Sigmoid colon (tissue), 7 donors: ENCODE measurements around the gene SPI1. TPM values are rescaled to one million over a fixed set of nuclear protein-coding genes. Genes with fewer than 3 reads are reported as not detected.

ENCODE experiments used
- DNase-seq: peaks from one replicate; pipeline ENCODE4 v3.0.0-alpha.2; 2019
- H3K27ac ChIP-seq, 4 donors: fragments of 200-600 bp; sonication (generic); one replicate each; pipeline ENCODE4 v1.5.1; 2016 to 2019; ENCODE audit warnings: mild to moderate bottlenecking in 1 of 4
- H3K27me3 ChIP-seq, 3 donors: fragments of 200-600 bp; sonication (generic); one replicate each; pipeline ENCODE4 v1.5.1; 2019; ENCODE audit warnings: mild to moderate bottlenecking in 1 of 3
- H3K36me3 ChIP-seq, 4 donors: fragments of 200-600 bp; sonication (generic); one replicate each; pipeline ENCODE4 v1.5.1; 2016 to 2019
- H3K4me1 ChIP-seq, 4 donors: fragments of 200-600 bp; sonication (generic); one replicate each; pipeline ENCODE4 v1.5.1; 2017 to 2019
- H3K4me3 ChIP-seq, 4 donors: fragments of 200-600 bp; sonication (generic); one replicate each; pipeline ENCODE4 v1.5.1; 2017 to 2019; ENCODE audit warnings: mild to moderate bottlenecking in 2 of 4, moderate library complexity in 1 of 4
- H3K9me3 ChIP-seq, 4 donors: fragments of 200-600 bp in 3 of 4; sonication (generic) in 3 of 4; one replicate each; pipeline versions ENCODE4 v1.5.1 to v1.6.1; 2013 to 2019
- CTCF ChIP-seq, 4 experiments: fragments of 450-650 bp in 3 of 4; fragments of 200-600 bp in 1 of 4; IDR thresholded peaks; one replicate each; pipeline ENCODE4 v1.5.1; 2016 to 2019; ENCODE audit warnings: antibody characterized with exemption in 4 of 4, mild to moderate bottlenecking in 3 of 4, moderate library complexity in 2 of 4
- EP300 ChIP-seq, 4 donors: sonication (generic); formaldehyde crosslinking; IDR thresholded peaks; one replicate each; pipeline ENCODE4 v1.6.1; 2017; ENCODE audit warnings: antibody characterized with exemption in 4 of 4
- POLR2A ChIP-seq, 2 donors: fragments of 450-650 bp; IDR thresholded peaks; one replicate each; pipeline ENCODE4 v1.6.1; 2016; ENCODE audit warnings: antibody characterized with exemption in 2 of 2, mild to moderate bottlenecking in 2 of 2, moderate library complexity in 2 of 2
- POLR2AphosphoS5 ChIP-seq, 4 donors: sonication (generic); formaldehyde crosslinking; IDR thresholded peaks; one replicate each; pipeline ENCODE4 v1.6.1; 2017; ENCODE audit warnings: antibody characterized with exemption in 4 of 4
- WGBS, 2 donors: extraction: QIAGEN DNeasy Blood & Tissue Kit; methylation state at CpG; one replicate each; pipeline ENCODE4 v1.1.7; 2013; 5-methylcytosine and 5-hydroxymethylcytosine counted together
- intact Hi-C: fragments of 100-400 bp; cut with DNase I; formaldehyde crosslinking; loops from one replicate; pipeline ENCODE4 v1.15.1; 2023
- polyA plus RNA-seq, 3 donors: library from polyadenylated mRNA; stranded (reverse); fragments of 200-250 nt; gene quantifications; one replicate each; pipeline ENCODE4 v1.2.3, GENCODE V29; 2013
- total RNA-seq, 4 donors: library from RNA; depleted of rRNA; stranded (reverse); fragments of >200 nt; gene quantifications; one replicate each; pipeline ENCODE4 v1.1.0, GENCODE V29; 2016
- donor health status: healthy with polysubstance abuse.
- donor health status: Bipolar disorder and iron deficiency.
- donor health status: healthy.

SPI1 gene
- total and polyA plus RNA-seq, 7 donors = 10.5 to 29.8 (median 19.7) TPM

- Histone ChIP-seq H3K4me1 (peaks cover 0 to 14% (median 12%) of the 10 kb centered on the region in 4 donors), H3K4me3 (peak overlapping the region; percentile 38 to 64 (median 58)), H3K36me3 (no peaks in the 10 kb centered on the region), H3K27me3 (no peaks in the 10 kb centered on the region), H3K9me3 (no peaks in the 10 kb centered on the region), H3K27ac (peak overlapping the region; percentile 73 to 82 (median 80))
- peak; percentile 97 for DNase-seq
- intact Hi-C loops = loop anchor here (2.0 to 10.0 kb wide), 3 partner anchors 88 to 471 kb away; no protein-coding TSS in a partner anchor
- 20 to 64% methylated on average over 47 of the region's 47 CpGs for WGBS, 2 donors
- TF ChIP-seq POLR2A (IDR thresholded peaks at IDR 0.05) = no peak
- TF ChIP-seq POLR2AphosphoS5 (IDR thresholded peaks at IDR 0.05) = peak; percentile 27 to 49 (median 28)
- peak; percentile 94 to 99 (median 96) for TF ChIP-seq CTCF (IDR thresholded peaks at IDR 0.05)
- TF ChIP-seq EP300 (IDR thresholded peaks at IDR 0.05) = no peak
Measured at GRCh38 chr11:47355283-47356128, 22.8 kb downstream of the SPI1 start.

- Histone ChIP-seq H3K27me3 (no peaks in the 10 kb centered on the region), H3K4me3 (peak overlapping the region; percentile 38 to 64 (median 58)), H3K9me3 (no peaks in the 10 kb centered on the region), H3K27ac (peak overlapping the region; percentile 73 to 82 (median 80)), H3K4me1 (peaks cover 0 to 14% (median 12%) of the 10 kb centered on the region in 4 donors), H3K36me3 (no peaks in the 10 kb centered on the region)
- TF ChIP-seq POLR2A (IDR thresholded peaks at IDR 0.05) (no peak), POLR2AphosphoS5 (IDR thresholded peaks at IDR 0.05) (no peak), EP300 (IDR thresholded peaks at IDR 0.05) (no peak), CTCF (IDR thresholded peaks at IDR 0.05) (no peak)
- intact Hi-C loops = loop anchor here (2.0 to 10.0 kb wide), 4 partner anchors 88 to 470 kb away; partner anchors contain the start of gene NR1H3
- DNase-seq = no peak
- 11 to 59% methylated on average over 32 of the region's 32 CpGs for WGBS, 2 donors
Measured at GRCh38 chr11:47354913-47355282, 23.4 kb downstream of the SPI1 start.

- H3K4me1 ChIP-seq = peaks cover 0 to 14% (median 12%) of the 10 kb centered on the region in 4 donors
- intact Hi-C loops = loop anchor here (2.0 to 10.0 kb wide), 3 partner anchors 97 to 469 kb away; partner anchors contain the start of gene NR1H3
- no peak for TF ChIP-seq POLR2A (IDR thresholded peaks at IDR 0.05)
- TF ChIP-seq CTCF (IDR thresholded peaks at IDR 0.05) = no peak
- TF ChIP-seq EP300 (IDR thresholded peaks at IDR 0.05) = no peak
- TF ChIP-seq POLR2AphosphoS5 (IDR thresholded peaks at IDR 0.05) = no peak
- H3K36me3 ChIP-seq = no peaks in the 10 kb centered on the region
- H3K27ac ChIP-seq = peak overlapping the region in 3 of 4 donors; percentile 79 to 82 (median 81)
- H3K4me3 ChIP-seq = peak overlapping the region; percentile 38 to 64 (median 58)
- 90 to 93% methylated on average over 15 of the region's 15 CpGs for WGBS, 2 donors
- no peaks in the 10 kb centered on the region for H3K27me3 ChIP-seq
- no peak for DNase-seq
- no peaks in the 10 kb centered on the region for H3K9me3 ChIP-seq
Measured at GRCh38 chr11:47353978-47354774, 24.2 kb downstream of the SPI1 start.

- Histone ChIP-seq H3K4me1 (peaks cover 0 to 14% (median 12%) of the 10 kb centered on the region in 4 donors), H3K27ac (no peak within 1 kb of the TSS), H3K4me3 (no peak within 1 kb of the TSS), H3K36me3 (no peaks in the 10 kb centered on the region), H3K27me3 (no peaks in the 10 kb centered on the region), H3K9me3 (no peaks in the 10 kb centered on the region)
- DNase-seq = no peak
- TF ChIP-seq CTCF (IDR thresholded peaks at IDR 0.05) = no peak
- TF ChIP-seq POLR2AphosphoS5 (IDR thresholded peaks at IDR 0.05) = no peak
- 84 to 86% methylated on average over 5 of the region's 5 CpGs for WGBS, 2 donors
- intact Hi-C loops = loop anchor here (5.0 to 10.0 kb wide), 2 partner anchors 95 to 468 kb away; partner anchors contain the start of gene NR1H3
Measured at GRCh38 chr11:47352556-47352955, 25.8 kb downstream of the SPI1 start, which contains the start of gene MYBPC3. TSS of gene MYBPC3 (minus strand) at chr11:47352702. CDS start at chr11:47352647, 55 bp downstream.
